Activated B cell treated with CpG ODN at 0.5 μM for 24 hours (primary cell): ENCODE data around the gene ERC2. TPM values are rescaled to one million over a fixed set of nuclear protein-coding genes. Genes with fewer than 3 reads are reported as not detected.

Experiments used
- ATAC-seq: fragments of 200-7000 bp; cut with Tn5 transposase; one replicate; pipeline ENCODE4 v1.10.0; 2021; ENCODE audit warnings: low read depth, mild to moderate bottlenecking, moderate library complexity
- CTCF ChIA-PET: fragments of 350-600 bp; sonication (Branson Sonifier 250); formaldehyde crosslinking; loops from one replicate; lab custom pipeline; 2021; ENCODE audit warnings: antibody characterized with exemption; lab: Charles Lee
- POLR2A ChIA-PET: fragments of 350-600 bp; sonication (Branson Sonifier 250); formaldehyde crosslinking; loops from one replicate; lab custom pipeline; 2021; ENCODE audit warnings: antibody characterized with exemption; lab: Charles Lee
- DNase-seq: peaks from one replicate; pipeline ENCODE4 v3.0.0; 2022
- H3K27ac Mint-ChIP-seq: one replicate; pipeline ENCODE4 v1.8.0; 2020; ENCODE audit warnings: mixed read lengths
- H3K27me3 Mint-ChIP-seq: one replicate; pipeline ENCODE4 v1.8.0; 2021; ENCODE audit warnings: mixed read lengths
- H3K36me3 Mint-ChIP-seq: one replicate; pipeline ENCODE4 v1.8.0; 2021; ENCODE audit warnings: low read depth, mixed read lengths
- H3K4me1 Mint-ChIP-seq: one replicate; pipeline ENCODE4 v1.8.0; 2021; ENCODE audit warnings: mixed read lengths
- H3K4me3 Mint-ChIP-seq: one replicate; pipeline ENCODE4 v1.8.0; 2020; ENCODE audit warnings: mild to moderate bottlenecking, mixed read lengths
- H3K9me3 Mint-ChIP-seq: one replicate; pipeline ENCODE4 v1.8.0; 2020; ENCODE audit warnings: mixed read lengths
- intact Hi-C: fragments of 100-400 bp; cut with micrococcal nuclease; formaldehyde crosslinking; loops from one replicate; pipeline ENCODE4 v1.15.1; 2024
- total RNA-seq: library from RNA; stranded (reverse); gene quantifications from 2 replicates; pipeline ENCODE4 v1.2.3, GENCODE V29; 2022
- TF ChIP-seq, protein P1 (sequence below): fragments of 200-600 bp; IDR thresholded peaks from one replicate; pipeline ENCODE4 v1.8.0; 2022; ENCODE audit warnings: antibody characterized with exemption, mild to moderate bottlenecking

The ERC2 gene
- total RNA-seq, 1 donor from 2014 or later: not detected

DNA sequence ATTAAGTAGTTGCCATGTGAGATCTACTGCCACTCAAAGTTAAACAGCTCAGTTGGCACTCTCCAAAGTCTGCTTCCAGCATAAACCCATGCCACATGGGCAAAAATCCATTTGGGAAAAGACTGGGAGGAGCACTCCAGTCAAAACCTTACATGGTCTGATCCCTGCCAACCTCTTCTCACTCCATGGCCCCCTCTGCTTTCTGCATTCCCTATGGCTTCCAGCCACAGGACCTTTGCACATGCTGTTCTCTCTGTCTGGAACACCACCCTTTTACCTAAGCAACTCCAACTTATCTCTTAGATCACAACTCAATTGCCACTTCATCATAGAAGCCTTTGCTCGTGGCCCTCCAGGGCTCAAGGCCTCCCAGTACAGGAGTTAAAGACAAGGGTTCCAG is 910.7 kb downstream of the ERC2 start:
- Mint-ChIP-seq H3K9me3 (no peaks in the 10 kb centered on the region), H3K4me3 (no peak overlapping the region), H3K36me3 (no peaks in the 10 kb centered on the region), H3K4me1 (no peaks in the 10 kb centered on the region), H3K27me3 (peaks cover 2% of the 10 kb centered on the region), H3K27ac (no peak overlapping the region)
- TF ChIP-seq, protein P1, sequence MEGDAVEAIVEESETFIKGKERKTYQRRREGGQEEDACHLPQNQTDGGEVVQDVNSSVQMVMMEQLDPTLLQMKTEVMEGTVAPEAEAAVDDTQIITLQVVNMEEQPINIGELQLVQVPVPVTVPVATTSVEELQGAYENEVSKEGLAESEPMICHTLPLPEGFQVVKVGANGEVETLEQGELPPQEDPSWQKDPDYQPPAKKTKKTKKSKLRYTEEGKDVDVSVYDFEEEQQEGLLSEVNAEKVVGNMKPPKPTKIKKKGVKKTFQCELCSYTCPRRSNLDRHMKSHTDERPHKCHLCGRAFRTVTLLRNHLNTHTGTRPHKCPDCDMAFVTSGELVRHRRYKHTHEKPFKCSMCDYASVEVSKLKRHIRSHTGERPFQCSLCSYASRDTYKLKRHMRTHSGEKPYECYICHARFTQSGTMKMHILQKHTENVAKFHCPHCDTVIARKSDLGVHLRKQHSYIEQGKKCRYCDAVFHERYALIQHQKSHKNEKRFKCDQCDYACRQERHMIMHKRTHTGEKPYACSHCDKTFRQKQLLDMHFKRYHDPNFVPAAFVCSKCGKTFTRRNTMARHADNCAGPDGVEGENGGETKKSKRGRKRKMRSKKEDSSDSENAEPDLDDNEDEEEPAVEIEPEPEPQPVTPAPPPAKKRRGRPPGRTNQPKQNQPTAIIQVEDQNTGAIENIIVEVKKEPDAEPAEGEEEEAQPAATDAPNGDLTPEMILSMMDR: no peak
- CTCF ChIA-PET: no interaction called here
- ATAC-seq (no peak), DNase-seq (no peak)
- POLR2A ChIA-PET: no interaction called here
- intact Hi-C loops: no loop called here

DNA sequence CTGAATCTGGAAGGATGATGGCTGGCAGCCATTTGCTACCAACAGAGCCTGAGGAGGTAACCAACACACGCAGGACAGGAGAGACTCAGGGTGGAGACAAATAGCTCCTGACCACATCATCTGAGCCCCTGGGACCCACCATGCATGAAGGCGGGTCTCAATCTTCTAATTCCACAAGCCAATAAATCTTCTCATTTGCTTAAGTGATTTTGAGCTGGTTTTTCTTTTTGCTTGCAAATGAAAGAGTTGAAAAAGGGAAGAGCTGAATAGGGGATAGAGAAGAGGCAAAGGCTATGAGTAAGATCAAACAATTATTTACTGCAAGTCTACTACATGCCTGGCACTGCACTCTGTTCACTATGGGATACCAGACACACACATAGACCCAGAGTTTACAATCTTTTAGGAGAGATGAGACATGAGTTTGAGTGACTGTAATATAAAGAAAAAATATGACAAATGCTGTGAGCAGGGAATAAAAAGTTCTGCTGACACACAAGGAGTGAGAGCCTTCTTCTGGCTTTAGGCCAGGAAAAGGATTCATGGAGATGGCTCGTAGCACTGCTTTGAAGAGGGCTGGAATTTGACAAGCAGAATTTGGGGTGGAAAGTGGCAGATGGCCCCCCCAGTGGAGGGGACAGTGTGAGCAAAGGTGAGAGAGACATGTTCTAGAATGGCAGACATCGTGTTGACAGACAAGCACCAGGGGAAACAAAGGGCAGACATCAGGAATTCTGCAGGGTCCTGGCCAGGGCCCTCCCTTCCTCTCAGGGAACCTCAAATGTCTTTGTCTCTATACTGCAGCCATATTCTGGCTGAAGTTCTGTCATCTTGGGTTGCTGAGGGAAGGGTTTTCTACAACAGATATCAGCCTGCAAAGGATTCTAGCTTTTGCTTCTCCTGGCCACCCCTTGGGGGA is 911.4 kb downstream of the ERC2 start:
- Mint-ChIP-seq H3K36me3 (no peaks in the 10 kb centered on the region), H3K4me3 (no peak overlapping the region), H3K27ac (no peak overlapping the region), H3K9me3 (no peaks in the 10 kb centered on the region), H3K27me3 (peaks cover 2% of the 10 kb centered on the region), H3K4me1 (no peaks in the 10 kb centered on the region)
- intact Hi-C loops: no loop called here
- TF ChIP-seq, protein P1: no peak
- ATAC-seq: no peak
- CTCF ChIA-PET: no interaction called here
- POLR2A ChIA-PET: no interaction called here
- DNase-seq: no peak

DNA sequence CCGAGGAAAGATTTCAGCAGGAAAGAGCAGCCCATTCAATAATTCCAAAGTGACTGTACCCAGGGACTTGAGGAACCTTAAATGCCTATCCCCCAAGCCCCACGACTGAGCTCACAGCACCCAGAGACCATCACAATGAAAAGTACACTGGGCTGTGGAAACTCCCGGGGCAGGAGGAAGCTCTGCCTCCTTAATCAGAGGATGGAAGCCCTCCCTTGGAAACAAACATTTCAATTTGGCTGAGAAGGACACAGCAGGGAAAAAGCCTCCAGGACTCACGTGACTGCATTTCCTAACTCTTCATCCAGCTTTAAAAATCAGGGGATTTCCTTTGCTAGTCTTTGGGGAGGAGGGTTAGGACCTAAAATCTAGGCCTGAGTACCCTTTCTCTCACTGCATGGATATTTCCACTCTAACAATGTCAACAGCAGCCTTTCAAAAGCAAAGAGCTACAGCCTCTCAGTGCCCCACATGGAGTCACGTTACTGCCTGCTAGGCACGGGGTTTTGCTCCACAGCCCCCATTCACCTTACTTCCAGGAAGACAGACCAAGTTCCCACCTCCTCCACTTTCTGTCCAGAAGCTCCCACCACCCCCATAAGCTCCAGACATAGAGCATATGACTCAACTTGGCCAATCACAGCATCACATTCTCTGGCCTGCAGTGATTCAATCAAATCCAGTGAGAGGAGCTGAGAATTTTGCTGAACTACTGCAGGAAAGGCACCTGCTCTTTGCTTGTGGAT is 912.2 kb downstream of the ERC2 start:
- no peaks in the 10 kb centered on the region for H3K4me1 Mint-ChIP-seq
- no peaks in the 10 kb centered on the region for H3K36me3 Mint-ChIP-seq
- no peak for DNase-seq
- H3K9me3 Mint-ChIP-seq: peaks cover 2% of the 10 kb centered on the region
- peaks cover 2% of the 10 kb centered on the region for H3K27me3 Mint-ChIP-seq
- TF ChIP-seq, protein P1: no peak
- CTCF ChIA-PET: no interaction called here
- intact Hi-C loops: no loop called here
- no peak for ATAC-seq
- no peak overlapping the region for H3K4me3 Mint-ChIP-seq
- POLR2A ChIA-PET: no interaction called here
- H3K27ac Mint-ChIP-seq: no peak overlapping the region

DNA sequence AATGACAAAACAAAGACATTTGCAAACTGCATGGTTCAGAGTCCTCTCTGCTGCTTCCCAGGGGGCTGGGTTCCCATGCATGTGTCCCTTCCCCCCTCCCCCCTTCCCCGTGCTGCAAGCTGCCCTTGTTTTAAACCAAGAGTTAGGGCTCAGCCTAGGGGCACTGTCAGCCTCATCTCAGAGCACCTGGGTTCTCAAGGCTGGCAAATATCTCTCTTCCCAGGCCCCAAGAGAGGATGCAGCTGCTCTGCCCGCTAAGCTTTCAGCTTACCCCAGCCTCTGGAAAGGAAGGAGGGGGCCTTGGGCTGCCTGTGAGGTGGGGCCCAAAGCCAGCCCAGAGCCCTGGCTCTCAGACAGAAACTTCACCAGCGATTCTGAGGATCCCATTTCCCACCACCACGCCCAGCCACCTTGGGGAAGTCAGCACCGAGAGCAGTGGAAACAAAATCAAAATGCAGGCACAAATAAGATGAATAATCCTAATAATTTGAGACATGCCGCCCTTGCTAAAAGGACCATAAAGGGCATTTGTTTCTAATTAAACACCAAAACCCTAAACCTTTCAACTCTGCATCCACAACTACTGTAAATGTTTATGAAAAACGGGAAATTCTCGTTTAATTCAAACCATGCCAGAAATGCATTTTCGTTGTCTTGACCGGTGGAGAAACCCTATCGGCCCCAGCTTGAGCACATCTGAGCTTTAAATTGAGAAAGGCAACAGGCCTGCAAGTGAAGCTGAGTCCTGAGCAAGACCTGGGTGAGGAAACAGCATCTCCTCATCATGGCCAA is 913.4 kb downstream of the ERC2 start:
- ChIA-PET CTCF (no interaction called here), POLR2A (no interaction called here)
- Mint-ChIP-seq H3K27ac (no peak overlapping the region), H3K36me3 (no peaks in the 10 kb centered on the region), H3K4me3 (no peak overlapping the region), H3K9me3 (peaks cover 2% of the 10 kb centered on the region), H3K27me3 (peaks cover 2% of the 10 kb centered on the region), H3K4me1 (no peaks in the 10 kb centered on the region)
- ATAC-seq (no peak), DNase-seq (no peak)
- TF ChIP-seq, protein P1: no peak
- intact Hi-C loops: no loop called here
